ENCODE data around the gene ADSL. TPM values are rescaled to one million over a fixed set of nuclear protein-coding genes. Genes with fewer than 3 reads are reported as not detected.

ADSL gene
- polyA plus RNA-seq, 3 donors, result 104 to 111 (median 104) TPM

DNA sequence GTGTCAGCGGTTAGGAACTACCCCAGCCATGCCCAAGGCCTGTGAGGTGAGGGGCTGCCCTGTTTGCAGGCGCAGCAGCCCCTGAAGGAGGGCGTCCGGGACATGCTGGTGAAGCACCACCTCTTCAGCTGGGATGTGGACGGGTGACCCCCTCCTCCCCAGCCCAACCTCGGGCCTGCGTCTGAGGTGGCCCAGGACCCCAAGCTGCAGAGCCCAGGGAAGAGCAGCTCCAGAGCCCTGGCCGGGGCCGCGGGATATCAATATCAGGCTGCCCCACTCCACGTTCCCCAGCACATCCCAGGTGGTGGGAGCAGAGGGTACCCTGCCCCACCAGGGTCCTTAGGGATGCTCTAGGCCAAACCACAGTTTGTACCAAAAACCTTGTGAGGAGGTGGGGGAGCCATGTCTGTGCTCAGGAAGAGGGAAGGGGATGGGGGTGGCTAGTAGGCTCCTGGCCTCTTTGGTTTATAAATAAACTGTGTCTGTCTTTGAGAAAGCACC is 63.4 kb downstream of the ADSL start:
- DNase-seq (ENCODE audit: extremely low read depth in 1 of 11, low read depth in 9 of 11, low spot score in 4 of 11), result no peak

DNA sequence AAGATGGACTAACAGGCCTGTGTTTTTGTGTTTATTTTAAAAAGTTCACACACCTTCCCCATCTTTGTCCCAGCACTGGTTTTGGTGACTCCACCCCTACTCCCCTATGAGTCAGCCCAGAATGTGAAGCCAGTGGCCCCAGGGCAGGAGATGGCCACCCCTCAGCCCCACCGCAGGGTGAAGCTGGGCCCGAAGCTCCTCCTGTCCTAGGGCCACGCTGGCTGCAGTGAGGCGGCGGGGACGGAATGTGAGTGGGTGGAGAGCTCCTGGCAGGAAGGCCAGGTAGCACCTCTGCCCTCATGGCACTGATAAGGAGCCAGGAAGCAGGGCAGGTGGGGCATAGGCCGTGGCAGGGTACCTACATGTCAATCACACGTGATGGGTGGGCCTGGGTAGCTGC is 64.0 kb downstream of the ADSL start:
- no peak for DNase-seq (ENCODE audit: extremely low read depth in 1 of 11, low read depth in 9 of 11, low spot score in 4 of 11)

DNA sequence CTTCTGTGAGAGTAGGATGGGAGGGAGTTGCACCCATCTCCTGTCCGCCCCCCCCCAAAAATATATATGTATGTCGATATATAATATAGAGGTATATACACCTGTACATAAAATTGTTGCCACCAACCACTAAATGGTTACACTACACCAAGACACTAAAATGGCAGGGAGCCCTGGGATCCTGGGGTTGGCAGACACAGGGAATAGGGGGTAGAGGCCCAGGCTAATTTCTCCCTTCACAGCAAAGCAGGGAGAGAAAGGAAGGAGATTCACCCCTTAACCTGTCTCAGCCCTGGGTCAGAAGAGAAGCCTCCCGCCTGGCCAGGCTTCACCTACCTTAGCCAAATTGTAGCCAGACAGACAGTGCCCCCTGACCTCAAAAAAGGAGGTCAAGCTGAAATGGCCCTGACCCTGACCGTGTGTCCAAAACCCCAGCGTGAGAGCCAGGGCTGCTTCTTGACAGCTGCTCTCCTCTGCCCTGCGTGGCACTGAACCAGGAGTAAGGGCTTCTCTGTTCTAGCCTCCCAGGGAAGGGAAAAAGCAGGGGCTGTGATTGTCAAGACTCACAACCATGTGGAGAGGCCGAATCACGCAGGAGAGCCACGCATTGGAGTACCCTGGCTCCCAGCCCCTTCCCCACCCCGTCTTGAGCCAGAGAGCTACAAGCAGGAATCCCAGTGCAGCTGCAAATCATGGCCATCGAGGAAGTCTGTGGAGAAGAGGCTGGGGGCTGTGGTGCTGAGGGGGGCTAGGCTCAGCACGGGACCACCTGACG is 64.6 kb downstream of the ADSL start:
- no peak for DNase-seq (ENCODE audit: extremely low read depth in 1 of 11, low read depth in 9 of 11, low spot score in 4 of 11)

DNA sequence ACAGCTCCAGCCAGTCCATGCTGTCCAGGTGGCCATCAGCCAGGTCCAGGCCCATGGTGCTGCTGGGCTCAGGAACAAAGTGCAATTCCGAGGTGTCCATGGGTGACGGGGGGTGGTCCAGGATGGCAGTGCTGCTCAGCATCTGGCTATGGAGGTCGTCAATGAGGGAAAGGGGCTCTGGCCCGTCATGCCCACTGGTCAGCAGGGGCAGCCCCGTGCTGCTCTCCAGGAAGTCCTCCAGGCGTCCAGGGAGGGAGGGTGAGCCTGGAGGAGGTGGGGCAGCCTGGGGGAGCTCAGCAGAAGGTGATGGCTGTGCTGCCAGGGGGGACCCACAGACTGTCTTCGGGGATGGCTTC is 65.2 kb downstream of the ADSL start:
- DNase-seq (ENCODE audit: extremely low read depth in 1 of 11, low read depth in 9 of 11, low spot score in 4 of 11), result no peak

DNA sequence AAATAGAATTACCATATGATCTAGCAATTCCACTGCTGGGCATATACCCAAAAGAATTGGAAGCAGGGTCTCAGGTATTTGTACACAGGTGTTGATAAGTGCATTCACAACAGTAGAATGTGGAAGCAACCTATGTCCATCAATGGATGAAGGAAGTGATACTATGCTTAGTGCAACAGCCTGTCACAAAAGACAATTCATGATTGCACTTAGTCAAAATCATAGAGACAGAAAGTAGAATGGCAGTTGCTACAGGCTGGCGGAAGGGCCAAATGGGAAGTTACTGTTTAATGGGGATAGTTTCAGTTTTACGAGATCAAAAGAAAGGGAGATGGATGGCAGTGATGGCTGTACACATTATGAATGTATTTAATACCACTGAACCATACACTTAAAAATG is 66.1 kb downstream of the ADSL start:
- no peak for DNase-seq (ENCODE audit: extremely low read depth in 1 of 11, low read depth in 9 of 11, low spot score in 4 of 11)

DNA sequence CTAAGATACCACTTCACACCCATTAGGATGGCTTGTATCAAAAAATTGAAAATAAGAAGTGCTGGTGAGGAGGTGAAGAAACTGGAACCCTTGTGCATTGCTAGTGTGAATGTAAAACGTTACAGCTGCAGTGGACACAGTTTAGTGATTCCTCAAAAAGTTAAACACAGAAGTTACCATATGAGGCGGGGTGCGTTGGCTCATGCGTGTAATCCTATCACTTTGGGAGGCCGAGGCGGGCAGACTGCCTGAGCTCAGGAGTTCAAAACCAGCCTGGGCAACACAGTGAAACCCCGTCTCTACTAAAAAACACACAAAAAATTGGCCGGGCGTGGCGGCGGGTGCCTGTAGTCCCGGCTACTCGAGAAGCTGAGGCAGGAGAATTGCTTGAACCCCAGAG is 67.6 kb downstream of the ADSL start:
- DNase-seq (ENCODE audit: extremely low read depth in 1 of 11, low read depth in 9 of 11, low spot score in 4 of 11), result no peak

DNA sequence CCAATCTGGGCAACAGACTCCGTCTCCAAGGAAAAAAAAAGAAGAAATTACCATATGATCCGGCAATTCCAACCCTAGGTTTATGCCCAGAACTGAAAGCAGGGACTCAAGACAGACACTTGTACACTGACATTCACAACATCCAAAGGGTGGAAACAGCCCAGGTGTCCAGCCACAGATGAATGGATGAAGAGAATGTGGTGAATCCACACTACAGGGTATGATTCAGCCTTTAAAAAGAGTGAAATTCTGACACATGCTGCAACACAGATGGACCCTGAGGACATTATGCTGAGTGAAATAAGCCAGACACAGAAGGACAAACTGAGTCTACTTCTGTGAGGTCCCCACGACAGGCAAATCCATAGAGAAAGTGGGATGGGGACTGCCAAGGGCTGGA is 68.0 kb downstream of the ADSL start:
- no peak for DNase-seq (ENCODE audit: extremely low read depth in 1 of 11, low read depth in 9 of 11, low spot score in 4 of 11)

DNA sequence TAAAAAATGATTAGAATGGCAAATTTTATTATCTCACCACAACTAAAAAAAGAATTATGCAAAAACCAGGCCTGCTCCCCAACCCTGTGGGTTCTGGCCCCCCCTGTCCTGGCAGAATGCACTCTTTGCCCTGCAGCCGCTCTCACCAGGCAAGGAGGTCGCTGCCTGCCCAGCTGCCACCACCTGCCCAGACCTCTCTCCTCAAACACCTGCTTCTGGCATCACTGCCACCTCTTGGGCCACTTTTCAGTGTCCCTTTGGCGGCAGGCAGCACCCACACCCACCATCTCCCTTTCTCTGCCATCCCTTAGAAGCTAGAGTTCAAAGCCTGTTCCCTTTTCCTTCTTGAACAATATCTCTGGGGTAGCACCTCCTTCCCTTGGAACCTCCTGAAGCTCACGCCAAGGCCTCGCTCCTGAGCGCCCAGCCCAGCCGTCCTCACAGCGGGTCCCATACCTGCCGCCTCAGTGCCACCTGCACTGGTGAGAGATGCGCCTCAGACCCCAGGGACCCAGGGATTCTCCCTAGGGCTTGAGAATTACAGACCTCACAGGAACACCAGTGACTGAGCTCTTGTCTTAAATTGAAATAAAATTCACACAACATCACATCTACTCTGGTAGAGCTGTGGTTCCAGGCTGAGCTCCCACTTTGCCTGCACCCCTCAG is 68.7 kb downstream of the ADSL start:
- DNase-seq (ENCODE audit: extremely low read depth in 1 of 11, low read depth in 9 of 11, low spot score in 4 of 11), result no peak

DNA sequence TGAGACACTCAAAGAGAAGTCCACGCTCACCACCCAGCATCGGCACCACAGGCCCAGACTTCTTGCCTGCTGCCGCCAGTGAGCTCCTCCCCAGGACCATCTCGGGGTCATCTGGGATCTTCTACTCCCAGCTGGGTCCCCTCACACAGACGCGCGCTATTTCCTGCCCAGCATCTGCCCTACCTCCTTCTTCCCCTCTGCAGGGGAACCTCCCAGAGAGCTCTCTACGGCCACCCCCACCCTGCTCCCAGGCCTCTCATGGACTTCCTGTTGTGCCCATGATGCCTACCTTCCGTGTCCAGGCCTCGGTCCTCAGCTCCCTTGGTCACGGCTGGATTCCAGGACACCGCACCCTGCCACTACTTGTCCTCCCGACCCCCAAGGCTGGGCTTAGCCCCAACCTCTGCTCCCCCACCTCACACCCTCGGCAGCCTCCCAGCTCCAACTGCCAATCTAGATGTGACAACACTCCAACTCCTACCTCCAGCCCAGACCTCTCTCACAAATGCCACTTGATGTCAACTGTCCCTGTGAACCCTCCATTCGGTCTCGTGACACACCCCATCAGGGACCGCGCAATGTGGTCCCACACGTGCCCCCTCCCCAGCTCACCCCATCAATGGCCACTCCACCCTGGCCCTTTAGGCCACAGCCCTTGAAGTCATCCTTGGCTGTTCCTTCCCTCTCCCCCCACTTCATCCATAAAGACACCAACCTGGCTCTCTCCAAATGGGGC is 69.4 kb downstream of the ADSL start:
- DNase-seq (ENCODE audit: extremely low read depth in 1 of 11, low read depth in 9 of 11, low spot score in 4 of 11), result peak in 9 of 11 donors; percentile 18 to 58 (median 35)

DNA sequence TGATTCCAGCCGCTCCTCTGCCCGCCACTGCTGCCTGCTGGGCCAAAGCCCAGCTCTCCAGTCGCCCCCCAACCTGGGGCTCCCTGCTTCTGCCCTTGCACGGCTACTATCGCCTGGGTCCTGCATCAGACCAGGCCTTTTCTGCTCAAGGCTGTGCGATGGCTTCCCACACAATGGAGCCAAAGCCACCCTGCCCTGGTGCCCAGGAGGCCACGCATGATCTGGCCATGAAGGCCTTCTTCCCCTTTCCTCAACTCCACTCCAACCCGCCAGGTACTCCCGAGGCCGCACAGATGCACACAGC is 69.9 kb downstream of the ADSL start:
- no peak for DNase-seq (ENCODE audit: extremely low read depth in 1 of 11, low read depth in 9 of 11, low spot score in 4 of 11)

DNA sequence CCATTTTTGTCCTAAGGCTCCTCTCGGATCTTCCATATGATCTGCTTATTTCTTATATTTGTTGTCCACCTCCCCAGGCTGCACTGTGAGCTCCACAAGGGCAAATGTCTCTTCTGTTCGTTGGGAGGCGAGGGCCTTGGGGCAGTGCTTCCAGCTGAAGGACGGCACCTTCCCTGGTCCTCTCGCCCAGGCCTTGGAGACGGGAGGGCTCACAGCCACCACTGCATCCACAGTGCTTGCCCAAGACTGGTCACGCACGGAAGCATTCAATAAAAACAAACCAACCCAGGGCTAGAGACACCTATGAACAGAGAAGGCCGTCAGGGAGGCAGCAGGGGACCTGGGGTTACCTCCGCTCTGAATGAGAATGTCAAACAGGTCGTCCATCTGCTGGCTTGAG is 70.3 kb downstream of the ADSL start:
- DNase-seq (ENCODE audit: extremely low read depth in 1 of 11, low read depth in 9 of 11, low spot score in 4 of 11), result no peak

DNA sequence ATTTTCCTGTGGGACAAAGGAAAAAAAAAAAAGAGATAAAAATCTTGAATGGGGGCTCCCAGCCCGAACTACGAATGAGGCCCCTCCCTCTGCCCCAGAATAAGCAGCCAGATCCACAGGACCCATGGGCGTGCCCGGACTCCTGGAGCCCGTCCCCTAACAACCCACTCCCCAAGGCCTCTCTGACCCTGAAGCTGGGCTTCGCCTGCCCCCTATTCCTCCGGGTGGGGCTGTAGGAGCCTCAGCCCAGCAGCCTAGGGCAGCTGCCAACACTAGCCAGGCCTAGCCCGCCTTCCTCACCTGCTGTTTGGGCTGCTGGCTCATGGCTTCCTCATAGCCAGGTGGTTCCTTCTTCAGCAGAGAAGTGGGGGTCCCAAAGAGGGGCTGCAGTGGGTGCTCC is 70.7 kb downstream of the ADSL start:
- DNase-seq (ENCODE audit: extremely low read depth in 1 of 11, low read depth in 9 of 11, low spot score in 4 of 11), result no peak

DNA sequence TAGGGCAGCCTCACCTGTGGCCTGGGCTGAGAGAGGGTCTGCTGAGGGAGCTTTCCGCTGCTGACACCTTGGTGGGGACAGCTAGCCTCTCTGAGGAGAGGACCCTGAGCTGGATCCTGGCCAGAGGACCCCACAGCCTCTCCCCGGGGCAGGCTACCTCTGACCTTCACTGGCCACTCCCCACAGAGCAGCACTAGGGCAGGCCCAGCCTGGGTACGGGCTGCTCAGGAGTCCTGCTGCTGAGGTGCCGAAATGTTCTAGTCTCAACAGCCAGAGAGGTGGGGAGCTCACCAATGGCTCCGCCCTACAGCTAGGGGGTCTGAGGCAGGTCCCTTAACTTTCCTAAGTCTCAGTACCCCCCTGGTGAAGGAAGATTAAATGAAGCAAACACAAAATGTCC is 71.6 kb downstream of the ADSL start:
- no peak for DNase-seq (ENCODE audit: extremely low read depth in 1 of 11, low read depth in 9 of 11, low spot score in 4 of 11)

DNA sequence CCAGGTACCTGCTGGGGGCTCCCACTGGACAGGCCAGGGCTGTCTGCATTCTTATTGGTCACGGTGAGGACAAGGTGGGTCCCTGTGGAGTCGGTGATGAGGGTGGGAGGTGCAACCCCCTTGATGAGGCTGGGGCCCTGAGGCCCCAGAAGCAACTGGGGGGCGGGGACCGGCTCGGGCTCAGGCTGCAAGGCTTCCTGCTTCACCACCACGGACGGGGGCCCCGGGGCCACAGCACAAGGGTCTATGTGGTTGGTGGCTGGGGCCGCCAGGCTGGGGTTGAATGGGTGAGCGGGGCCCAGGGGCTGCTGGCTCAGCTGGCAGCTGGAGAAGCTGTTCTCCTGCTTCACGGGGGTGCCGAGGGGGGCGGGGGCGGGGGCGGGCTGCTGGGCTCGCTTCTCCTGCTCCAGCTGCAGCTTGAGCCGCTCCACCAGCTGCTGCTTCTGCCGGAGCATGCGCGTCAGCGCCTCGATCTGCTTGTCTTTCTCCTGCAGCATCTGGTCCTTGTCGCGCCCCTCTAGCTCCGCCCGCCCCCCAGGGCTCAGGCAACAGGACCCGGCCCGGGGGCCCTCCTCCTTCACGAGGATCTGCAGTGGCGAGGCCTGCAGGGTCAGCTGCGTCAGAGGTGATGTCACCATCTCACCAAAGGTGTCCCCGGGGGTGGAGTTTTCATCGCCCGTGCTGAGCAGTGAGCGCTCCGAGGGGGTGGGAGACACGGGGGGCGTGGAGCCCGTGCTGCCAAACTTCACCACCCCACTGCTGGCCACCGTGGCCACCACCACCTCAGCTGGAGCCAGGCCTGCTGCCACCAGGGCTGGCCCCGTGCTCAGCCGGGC is 72.3 kb downstream of the ADSL start:
- DNase-seq (ENCODE audit: extremely low read depth in 1 of 11, low read depth in 9 of 11, low spot score in 4 of 11), result peak in 9 of 11 donors; percentile 18 to 65 (median 55)

DNA sequence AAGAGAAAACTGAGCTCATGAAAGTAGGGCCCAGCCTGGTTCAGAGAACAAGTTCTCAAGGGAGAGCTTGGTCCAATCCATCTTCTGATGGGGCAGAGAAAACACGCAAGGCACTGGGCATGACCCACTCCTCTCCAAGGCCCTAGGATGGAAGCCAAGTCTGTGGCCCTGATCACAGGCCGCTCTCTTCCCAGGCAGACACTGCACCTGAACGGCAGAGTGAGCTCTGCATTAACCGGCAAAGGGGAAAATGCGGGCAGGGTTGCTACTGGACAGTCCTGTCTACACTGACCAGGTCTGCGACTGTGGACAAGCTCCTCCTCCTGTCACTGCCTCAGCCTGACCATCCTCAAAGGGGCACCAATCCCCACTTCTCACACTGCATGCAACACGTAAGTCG is 73.4 kb downstream of the ADSL start:
- no peak for DNase-seq (ENCODE audit: extremely low read depth in 1 of 11, low read depth in 9 of 11, low spot score in 4 of 11)

DNA sequence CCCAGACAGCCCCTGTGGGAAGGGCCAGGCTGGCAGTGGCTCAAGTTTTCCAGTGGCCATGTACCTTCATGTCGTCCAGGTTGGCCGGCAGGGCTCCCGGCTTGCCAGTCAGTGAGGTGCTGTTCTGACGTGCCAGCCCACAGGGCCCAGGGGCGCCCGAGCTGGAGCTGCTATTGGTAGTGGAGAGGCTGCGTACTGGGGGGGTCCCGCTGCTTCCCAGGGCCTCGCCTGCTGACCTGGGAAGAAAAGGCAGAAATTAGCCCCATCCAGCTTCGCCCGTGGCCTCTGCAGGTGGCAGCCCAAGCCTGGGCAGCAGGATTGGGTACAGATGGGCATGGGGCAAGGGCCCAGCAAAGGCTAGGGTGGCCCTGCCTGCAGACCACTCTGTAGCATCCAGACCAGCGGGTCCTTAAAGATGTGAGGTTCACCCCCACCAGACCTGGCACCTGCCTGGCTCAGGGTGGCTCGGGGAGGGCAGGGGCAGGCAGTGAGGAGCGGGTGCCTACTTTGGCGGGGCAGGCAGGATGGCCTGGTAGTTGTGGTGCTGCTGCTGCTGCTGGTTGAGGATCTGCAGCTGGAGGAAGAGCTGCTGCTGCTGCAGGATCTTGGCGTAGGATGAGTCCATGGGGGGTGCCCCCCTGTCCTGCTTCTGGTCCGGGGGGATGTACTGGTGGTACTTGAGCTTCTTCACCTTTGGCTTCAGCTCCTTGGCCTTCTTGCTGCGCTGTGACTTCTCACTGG is 74.2 kb downstream of the ADSL start:
- DNase-seq (ENCODE audit: extremely low read depth in 1 of 11, low read depth in 9 of 11, low spot score in 4 of 11), result no peak

DNA sequence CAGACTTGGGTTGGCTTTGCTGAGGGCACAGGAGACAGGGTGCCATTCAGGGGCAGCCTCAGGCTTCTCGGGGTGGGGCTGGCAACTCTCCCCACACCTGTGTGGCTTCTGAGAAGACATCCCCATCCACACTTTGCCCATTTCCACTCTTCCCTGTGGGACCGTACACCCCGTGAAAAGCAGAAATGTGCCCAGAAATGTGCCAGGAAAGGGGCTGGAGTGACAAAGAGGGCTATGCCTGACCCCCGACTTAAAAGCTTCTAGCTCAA is 74.7 kb downstream of the ADSL start:
- DNase-seq (ENCODE audit: extremely low read depth in 1 of 11, low read depth in 9 of 11, low spot score in 4 of 11), result no peak

DNA sequence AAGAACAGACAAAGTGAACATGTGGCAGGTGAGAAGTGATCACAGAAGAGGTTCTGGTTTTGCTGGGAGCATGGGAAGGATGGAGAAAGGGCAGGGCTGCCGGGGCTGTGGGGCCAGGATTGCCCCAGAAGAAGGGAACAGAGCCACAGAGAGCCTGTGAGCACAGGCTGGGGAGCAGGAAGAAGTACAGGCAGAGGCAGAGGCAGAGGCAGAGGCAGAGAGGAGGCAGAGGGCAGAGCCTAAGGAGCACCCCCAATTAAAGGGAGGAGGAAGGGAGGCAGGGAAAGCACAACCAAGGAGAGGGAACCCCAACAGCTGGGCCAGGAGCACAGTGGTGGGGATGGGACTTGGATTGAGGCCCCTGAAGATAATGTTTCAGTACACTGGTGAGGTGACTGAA is 75.6 kb downstream of the ADSL start:
- no peak for DNase-seq (ENCODE audit: extremely low read depth in 1 of 11, low read depth in 9 of 11, low spot score in 4 of 11)

Data from renal cortex interstitium (tissue), 11 donors.